Measurements from ENCODE around the gene RAD51B.

Gene RAD51B

DNA sequence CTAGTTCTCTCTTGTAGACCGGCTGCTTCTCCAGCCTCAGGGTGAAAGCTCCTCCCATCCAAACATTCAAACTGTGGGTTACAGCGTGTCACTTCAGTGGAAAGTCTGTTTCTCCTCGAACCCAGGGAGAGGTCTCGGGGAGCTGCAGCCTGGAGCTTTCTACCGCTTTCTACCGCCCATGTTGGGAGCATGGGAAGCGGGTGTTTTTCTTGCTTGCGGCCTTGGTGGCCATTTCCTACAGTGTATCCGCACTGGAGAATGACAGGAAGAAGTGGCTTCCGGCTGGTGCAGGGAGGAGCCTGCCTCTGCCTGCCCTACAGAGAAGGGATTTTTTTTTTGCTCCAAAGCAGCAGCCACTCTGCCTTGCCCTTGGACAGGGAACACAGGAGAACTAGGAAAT is 952.1 kb downstream of the RAD51B start:
- H3K4me3 ChIP-seq = no peak overlapping the region
- no peak for DNase-seq (ENCODE audit: low read depth, low spot score)
- H3K9ac ChIP-seq (ENCODE audit: insufficient read length) = no peak overlapping the region
- no peaks in the 10 kb centered on the region for H3K36me3 ChIP-seq (ENCODE audit: insufficient read depth, low read length)
- no peaks in the 10 kb centered on the region for H3K9me3 ChIP-seq (ENCODE audit: low read depth, low read length)
- H3K27ac ChIP-seq = no peak overlapping the region
- TF ChIP-seq EZH2 (IDR thresholded peaks at IDR 0.05) = no peak
- no peak for TF ChIP-seq FOXP2 (optimal IDR thresholded peaks at IDR 0.05; ENCODE audit: control extremely low read depth, extremely low read length, insufficient read depth)
- no peak for TF ChIP-seq POLR2AphosphoS5 (IDR thresholded peaks at IDR 0.05; ENCODE audit: borderline replicate concordance, low read depth, low read length)

DNA sequence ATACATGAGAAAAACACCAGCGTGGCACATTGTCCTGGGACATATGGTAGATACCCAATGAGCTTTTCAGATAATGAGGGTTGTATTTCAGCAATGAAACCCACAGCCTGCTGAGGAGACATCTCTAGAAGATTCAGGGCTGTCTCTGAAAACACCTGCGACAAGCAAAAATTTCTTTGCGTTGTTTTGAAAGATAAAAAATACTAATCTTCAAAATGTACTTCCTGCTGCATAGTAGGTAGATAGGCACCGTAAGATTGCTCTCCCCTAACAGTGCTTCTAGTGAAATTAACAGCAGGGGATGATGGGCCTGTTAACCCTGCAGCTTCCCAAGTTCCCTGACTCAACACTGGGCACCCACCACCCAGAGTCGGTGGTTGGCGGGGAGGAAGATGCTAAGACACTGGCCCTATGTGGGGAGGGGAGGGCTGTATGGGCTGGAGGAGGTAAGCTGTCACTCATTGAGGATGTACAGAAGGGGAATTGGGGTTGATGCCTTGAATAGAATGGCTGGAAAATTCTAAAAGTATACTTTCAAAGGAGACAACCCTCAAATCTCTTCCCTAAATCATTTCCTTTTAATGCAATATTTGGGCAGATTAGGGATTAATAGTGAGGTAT is 953.3 kb downstream of the RAD51B start:
- Histone ChIP-seq H3K9ac (ENCODE audit: insufficient read length) (no peak overlapping the region), H3K36me3 (ENCODE audit: insufficient read depth, low read length) (no peaks in the 10 kb centered on the region)

DNA sequence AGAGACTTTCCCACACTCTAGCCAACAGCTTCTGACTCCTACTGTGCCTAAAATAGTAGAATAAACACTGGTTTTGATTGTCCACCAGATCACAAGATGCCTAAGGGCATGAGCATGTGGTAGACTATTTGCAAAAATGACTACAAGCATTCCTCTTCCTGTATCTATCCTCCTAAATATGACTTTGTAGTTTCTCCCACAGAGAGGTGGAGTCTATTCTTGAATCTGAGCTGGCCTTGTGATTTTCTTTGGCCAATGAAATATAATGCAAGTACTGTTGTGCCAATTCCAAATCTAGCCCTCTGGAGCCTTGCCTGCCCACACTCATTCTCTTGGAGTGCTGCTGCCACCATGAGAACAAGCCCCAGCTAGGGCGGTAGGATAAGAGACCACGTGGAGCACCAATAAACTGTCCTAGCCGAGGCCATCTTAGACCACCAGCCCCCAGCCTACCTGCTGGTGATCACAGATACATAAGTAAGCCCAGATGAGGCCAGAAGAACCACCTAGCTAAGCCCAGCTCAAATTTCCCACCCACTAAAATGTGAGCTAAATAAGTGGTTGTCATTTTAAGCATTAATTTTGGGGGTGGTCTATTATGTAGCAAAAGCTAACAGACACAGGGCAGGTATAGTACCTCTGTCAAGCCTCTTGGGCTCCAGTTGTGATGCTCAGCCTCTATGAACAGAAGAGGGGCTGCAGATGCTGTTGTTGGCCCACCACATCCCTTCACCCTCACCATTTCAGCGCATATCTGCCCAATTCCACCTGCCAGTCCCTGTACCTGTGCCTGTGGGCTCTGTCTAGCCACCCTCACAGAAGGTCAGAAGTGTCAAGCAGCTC is 955.4 kb downstream of the RAD51B start:
- TF ChIP-seq FOXP2 (optimal IDR thresholded peaks at IDR 0.05; ENCODE audit: control extremely low read depth, extremely low read length, insufficient read depth) (no peak), EZH2 (IDR thresholded peaks at IDR 0.05) (no peak), POLR2AphosphoS5 (IDR thresholded peaks at IDR 0.05; ENCODE audit: borderline replicate concordance, low read depth, low read length) (no peak)
- H3K9me3 ChIP-seq (ENCODE audit: low read depth, low read length) = no peaks in the 10 kb centered on the region
- H3K9ac ChIP-seq (ENCODE audit: insufficient read length) = no peak overlapping the region
- no peak for DNase-seq (ENCODE audit: low read depth, low spot score)
- no peak overlapping the region for H3K4me3 ChIP-seq
- no peaks in the 10 kb centered on the region for H3K36me3 ChIP-seq (ENCODE audit: insufficient read depth, low read length)
- H3K27ac ChIP-seq = no peak overlapping the region

More for the DNA sequence above, 953.3 kb downstream of the RAD51B start:
- H3K9me3 ChIP-seq (ENCODE audit: low read depth, low read length) = no peaks in the 10 kb centered on the region
- TF ChIP-seq FOXP2 (optimal IDR thresholded peaks at IDR 0.05; ENCODE audit: control extremely low read depth, extremely low read length, insufficient read depth) (no peak), POLR2AphosphoS5 (IDR thresholded peaks at IDR 0.05; ENCODE audit: borderline replicate concordance, low read depth, low read length) (no peak), EZH2 (IDR thresholded peaks at IDR 0.05) (no peak)
- H3K27ac ChIP-seq = no peak overlapping the region
- no peak overlapping the region for H3K4me3 ChIP-seq
- no peak for DNase-seq (ENCODE audit: low read depth, low spot score)

DNA sequence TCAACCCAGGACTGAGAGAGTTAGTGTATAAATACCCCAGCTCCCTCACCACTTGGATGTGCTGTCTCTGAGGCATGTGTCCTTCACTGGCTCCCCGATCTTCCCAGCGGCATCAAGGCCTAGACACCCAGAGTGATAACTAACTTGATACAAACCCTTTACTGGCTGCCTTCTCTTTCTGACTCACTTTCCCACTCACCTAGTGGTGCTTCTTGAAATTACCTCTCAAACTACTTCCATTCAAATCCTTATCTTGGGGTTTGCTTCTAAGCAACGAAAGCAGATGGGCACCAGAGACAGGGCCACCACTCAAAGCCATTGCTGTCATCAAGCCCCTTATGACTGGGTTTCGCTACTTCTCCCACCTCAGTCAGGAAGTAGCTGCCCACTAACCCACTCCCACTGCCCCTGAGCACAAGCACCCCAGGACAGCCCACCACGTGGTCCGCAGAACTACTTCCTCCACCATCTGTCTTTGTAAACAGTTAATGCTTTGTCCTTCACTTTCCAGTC is 956.1 kb downstream of the RAD51B start:
- H3K9ac ChIP-seq (ENCODE audit: insufficient read length) = no peak overlapping the region

DNA sequence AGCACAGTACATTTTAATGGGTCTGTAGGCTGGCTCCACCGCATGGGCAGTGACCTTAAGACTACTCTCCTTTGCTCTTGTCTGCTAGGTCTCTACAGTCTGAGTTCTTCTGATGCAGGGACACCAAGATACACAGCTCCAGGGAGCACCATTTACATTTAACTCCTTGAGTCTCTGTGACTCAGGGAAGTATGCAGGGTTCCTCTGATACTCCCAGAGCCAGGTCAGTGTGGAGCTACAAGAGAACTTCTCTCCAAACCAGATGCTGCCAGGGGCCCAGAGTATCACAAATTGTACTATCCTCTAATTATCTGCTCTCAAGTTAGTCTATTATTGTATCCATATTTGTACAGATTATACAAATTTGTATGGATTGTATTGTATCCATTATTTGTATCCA is 958.1 kb downstream of the RAD51B start:
- no peak overlapping the region for H3K9ac ChIP-seq (ENCODE audit: insufficient read length)
- no peaks in the 10 kb centered on the region for H3K36me3 ChIP-seq (ENCODE audit: insufficient read depth, low read length)
- no peak overlapping the region for H3K27ac ChIP-seq
- no peaks in the 10 kb centered on the region for H3K9me3 ChIP-seq (ENCODE audit: low read depth, low read length)
- no peak overlapping the region for H3K4me3 ChIP-seq
- no peak for TF ChIP-seq POLR2AphosphoS5 (IDR thresholded peaks at IDR 0.05; ENCODE audit: borderline replicate concordance, low read depth, low read length)
- DNase-seq (ENCODE audit: low read depth, low spot score) = no peak

More for the DNA sequence above, 956.1 kb downstream of the RAD51B start:
- H3K4me3 ChIP-seq = no peak overlapping the region
- TF ChIP-seq POLR2AphosphoS5 (IDR thresholded peaks at IDR 0.05; ENCODE audit: borderline replicate concordance, low read depth, low read length) = no peak
- TF ChIP-seq EZH2 (IDR thresholded peaks at IDR 0.05) = no peak
- no peak for TF ChIP-seq FOXP2 (optimal IDR thresholded peaks at IDR 0.05; ENCODE audit: control extremely low read depth, extremely low read length, insufficient read depth)
- no peak for DNase-seq (ENCODE audit: low read depth, low spot score)
- H3K27ac ChIP-seq = no peak overlapping the region
- no peaks in the 10 kb centered on the region for H3K9me3 ChIP-seq (ENCODE audit: low read depth, low read length)
- H3K36me3 ChIP-seq (ENCODE audit: insufficient read depth, low read length) = no peaks in the 10 kb centered on the region
